MM.1S (cell line): ENCODE data around the gene LRRC43.

Experiments
- DNase-seq: peaks from one replicate; pipeline ENCODE4 v3.0.0-alpha.2; 2015
- H2AFZ ChIP-seq: fragments of 300-600 bp; sonication (generic); 2 replicates; pipeline ENCODE4 v1.6.0; 2016; ENCODE audit warnings: antibody characterized with exemption, low read length
- H3F3A ChIP-seq: fragments of 300-600 bp; sonication (generic); 2 replicates; pipeline ENCODE4 v1.6.1; 2016; ENCODE audit warnings: mild to moderate bottlenecking, antibody characterized with exemption, low read length, moderate library complexity, mixed read lengths; ENCODE audit not compliant: insufficient read depth
- H3K27ac ChIP-seq: fragments of 300-600 bp; sonication (generic); 2 replicates; pipeline ENCODE4 v1.5.1; 2016; ENCODE audit warnings: mild to moderate bottlenecking, low read length
- H3K27me3 ChIP-seq: fragments of 300-600 bp; sonication (generic); replicated peaks from 2 replicates; pipeline ENCODE4 v1.6.0; 2016; ENCODE audit warnings: low read length; ENCODE audit not compliant: insufficient read depth
- H3K36me3 ChIP-seq: fragments of 300-600 bp; sonication (generic); replicated peaks from 2 replicates; pipeline ENCODE4 v1.6.1; 2016; ENCODE audit warnings: mild to moderate bottlenecking, low read length, mixed read lengths; ENCODE audit not compliant: insufficient read depth
- H3K4me1 ChIP-seq: fragments of 300-600 bp; sonication (generic); 2 replicates; pipeline ENCODE4 v1.6.1; 2016; ENCODE audit warnings: low read length, mixed read lengths
- H3K4me2 ChIP-seq: fragments of 300-600 bp; sonication (generic); 2 replicates; pipeline ENCODE4 v1.6.0; 2016; ENCODE audit warnings: low read depth, low read length
- H3K4me3 ChIP-seq: fragments of 300-600 bp; sonication (generic); 2 replicates; pipeline ENCODE4 v1.5.1; 2016; ENCODE audit warnings: low read length, mixed read lengths
- H3K79me2 ChIP-seq: fragments of 300-600 bp; sonication (generic); 2 replicates; pipeline ENCODE4 v1.6.1; 2016; ENCODE audit warnings: mixed run types, low read length, mixed read lengths
- H3K9ac ChIP-seq: fragments of 300-600 bp; sonication (generic); 2 replicates; pipeline ENCODE4 v1.6.1; 2016; ENCODE audit warnings: low read length, mixed read lengths
- H3K9me2 ChIP-seq: fragments of 300-600 bp; sonication (generic); replicated peaks from 2 replicates; pipeline ENCODE4 v1.6.1; 2016; ENCODE audit warnings: mild to moderate bottlenecking, low read length, mixed read lengths; ENCODE audit not compliant: insufficient read depth
- H3K9me3 ChIP-seq: fragments of 300-600 bp; sonication (generic); replicated peaks from 2 replicates; pipeline ENCODE4 v1.6.1; 2016; ENCODE audit warnings: mild to moderate bottlenecking, low read length, mixed read lengths; ENCODE audit not compliant: insufficient read depth
- H4K20me1 ChIP-seq: fragments of 300-600 bp; sonication (generic); 2 replicates; pipeline ENCODE4 v1.6.1; 2016; ENCODE audit warnings: mild to moderate bottlenecking, low read length, moderate library complexity, mixed read lengths; ENCODE audit not compliant: insufficient read depth
- EZH2 ChIP-seq: fragments of 300-600 bp; sonication (generic); optimal IDR thresholded peaks from 2 replicates; pipeline ENCODE3; 2017; ENCODE audit warnings: low read depth, mild to moderate bottlenecking, antibody characterized with exemption, low read length, mixed read lengths
- EZH2phosphoT487 ChIP-seq: fragments of 300-600 bp; sonication (generic); IDR thresholded peaks from 2 replicates; pipeline ENCODE4 v1.6.1; 2018; ENCODE audit warnings: antibody characterized with exemption, low read length
- TF ChIP-seq, protein P1 (sequence below): fragments of 300-600 bp; sonication (generic); IDR thresholded peaks from 2 replicates; pipeline ENCODE4 v1.5.1; 2016; ENCODE audit warnings: antibody characterized with exemption, low read length, mixed read lengths

LRRC43 gene

GRCh38 chr12:122226366-122227125, 43.6 kb downstream of the LRRC43 start:
- no peaks in the 10 kb centered on the region for H3K27me3 ChIP-seq
- H3K36me3 ChIP-seq = no peaks in the 10 kb centered on the region
- peak overlapping the region; percentile 29; the same call in 1 of the 2 replicates for H3K4me3 ChIP-seq
- 0 out of 2 replicates have a peak overlapping the region, but pooled peaks have one; percentile 31 for H2AFZ ChIP-seq
- TF ChIP-seq, protein P1, sequence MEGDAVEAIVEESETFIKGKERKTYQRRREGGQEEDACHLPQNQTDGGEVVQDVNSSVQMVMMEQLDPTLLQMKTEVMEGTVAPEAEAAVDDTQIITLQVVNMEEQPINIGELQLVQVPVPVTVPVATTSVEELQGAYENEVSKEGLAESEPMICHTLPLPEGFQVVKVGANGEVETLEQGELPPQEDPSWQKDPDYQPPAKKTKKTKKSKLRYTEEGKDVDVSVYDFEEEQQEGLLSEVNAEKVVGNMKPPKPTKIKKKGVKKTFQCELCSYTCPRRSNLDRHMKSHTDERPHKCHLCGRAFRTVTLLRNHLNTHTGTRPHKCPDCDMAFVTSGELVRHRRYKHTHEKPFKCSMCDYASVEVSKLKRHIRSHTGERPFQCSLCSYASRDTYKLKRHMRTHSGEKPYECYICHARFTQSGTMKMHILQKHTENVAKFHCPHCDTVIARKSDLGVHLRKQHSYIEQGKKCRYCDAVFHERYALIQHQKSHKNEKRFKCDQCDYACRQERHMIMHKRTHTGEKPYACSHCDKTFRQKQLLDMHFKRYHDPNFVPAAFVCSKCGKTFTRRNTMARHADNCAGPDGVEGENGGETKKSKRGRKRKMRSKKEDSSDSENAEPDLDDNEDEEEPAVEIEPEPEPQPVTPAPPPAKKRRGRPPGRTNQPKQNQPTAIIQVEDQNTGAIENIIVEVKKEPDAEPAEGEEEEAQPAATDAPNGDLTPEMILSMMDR = no peak
- no peak for TF ChIP-seq EZH2phosphoT487
- no peak for TF ChIP-seq EZH2
- H3K27ac ChIP-seq = no peak overlapping the region
- H3K79me2 ChIP-seq = peaks cover 30% of the 10 kb centered on the region
- H3F3A ChIP-seq = no peaks in the 10 kb centered on the region
- H3K4me2 ChIP-seq = peak overlapping the region; percentile 57
- no peaks in the 10 kb centered on the region for H3K9me2 ChIP-seq
- H4K20me1 ChIP-seq = no peaks in the 10 kb centered on the region
- no peak overlapping the region for H3K9ac ChIP-seq
- H3K9me3 ChIP-seq = no peaks in the 10 kb centered on the region
- H3K4me1 ChIP-seq = 0 out of 2 replicates have a peak, but pooled peaks cover 3% of the 10 kb centered on the region
- no peak for DNase-seq

DNA sequence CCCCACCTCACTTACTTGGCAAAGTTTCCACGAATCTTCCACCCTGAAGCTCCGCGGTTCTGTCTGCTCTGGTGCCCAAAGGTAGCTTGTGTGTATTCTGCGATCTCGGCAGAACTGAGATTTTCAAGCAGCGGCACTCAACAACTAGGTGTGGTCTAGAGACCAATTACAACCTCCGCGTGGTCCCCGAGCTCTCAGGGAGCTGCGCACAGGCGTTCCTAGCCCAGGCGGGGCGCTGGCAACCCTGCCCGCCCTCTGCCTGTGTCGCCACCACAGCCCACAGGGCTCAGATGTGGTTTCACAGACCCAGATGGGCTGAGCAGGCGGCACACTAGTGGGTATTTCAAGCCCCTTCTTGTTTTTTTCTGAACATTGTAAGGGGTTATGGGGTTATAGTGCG, 44.4 kb downstream of the LRRC43 start:
- DNase-seq = no peak
- H3K27me3 ChIP-seq = no peaks in the 10 kb centered on the region
- H3K9me3 ChIP-seq = no peaks in the 10 kb centered on the region
- no peaks in the 10 kb centered on the region for H3F3A ChIP-seq
- no peak overlapping the region for H3K4me2 ChIP-seq
- no peaks in the 10 kb centered on the region for H3K9me2 ChIP-seq
- no peak overlapping the region for H3K27ac ChIP-seq
- H4K20me1 ChIP-seq = no peaks in the 10 kb centered on the region
- H3K4me3 ChIP-seq = no peak overlapping the region
- H2AFZ ChIP-seq = no peak overlapping the region
- TF ChIP-seq EZH2 (no peak), EZH2phosphoT487 (no peak)
- TF ChIP-seq, protein P1 = no peak
- H3K4me1 ChIP-seq = 0 out of 2 replicates have a peak, but pooled peaks cover 3% of the 10 kb centered on the region
- no peak overlapping the region for H3K9ac ChIP-seq
- no peaks in the 10 kb centered on the region for H3K36me3 ChIP-seq
- peaks cover 27% of the 10 kb centered on the region for H3K79me2 ChIP-seq

DNA sequence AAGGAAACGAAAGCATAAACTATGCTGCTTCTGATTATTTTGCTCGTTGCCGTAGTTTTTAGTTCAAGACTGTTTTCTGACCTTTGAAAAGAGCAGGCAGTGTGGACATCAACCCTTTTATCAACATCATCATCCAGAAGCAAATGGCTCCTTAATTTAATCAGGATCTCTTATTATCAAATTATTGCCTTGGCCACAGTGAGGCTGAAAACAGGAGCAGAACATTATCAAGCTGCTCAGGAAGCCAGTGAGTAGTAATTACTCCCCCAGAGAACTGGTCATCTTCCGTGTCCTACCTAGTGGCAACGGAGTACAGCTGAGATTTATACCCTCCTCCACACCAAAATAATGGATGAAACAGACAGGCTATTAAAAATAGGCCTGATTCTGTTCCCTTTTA, 45.2 kb downstream of the LRRC43 start:
- Histone ChIP-seq H3K4me3 (no peak overlapping the region), H2AFZ (no peak overlapping the region), H3K4me2 (no peak overlapping the region), H3K36me3 (no peaks in the 10 kb centered on the region), H3K79me2 (peaks cover 22% of the 10 kb centered on the region), H3K27me3 (no peaks in the 10 kb centered on the region), H3K27ac (no peak overlapping the region), H4K20me1 (no peaks in the 10 kb centered on the region), H3K9ac (no peak overlapping the region), H3K9me3 (no peaks in the 10 kb centered on the region), H3F3A (no peaks in the 10 kb centered on the region), H3K9me2 (no peaks in the 10 kb centered on the region), H3K4me1 (0 out of 2 replicates have a peak, but pooled peaks cover 3% of the 10 kb centered on the region)
- TF ChIP-seq EZH2phosphoT487 = no peak
- TF ChIP-seq, protein P1 = no peak
- TF ChIP-seq EZH2 = no peak
- DNase-seq = no peak
